Liver (tissue), 3 donors: ENCODE measurements around the gene NR2F6.

Source experiments
- ATF3 ChIP-seq: IDR thresholded peaks from 2 replicates; pipeline ENCODE4 v1.6.1; 2016; ENCODE audit warnings: antibody characterized with exemption
- CTCF ChIP-seq: fragments of 150-350 bp; IDR thresholded peaks from 2 replicates; pipeline ENCODE4 v1.5.1; 2017; ENCODE audit warnings: improper control_type of control experiment, low read depth, low read length; ENCODE audit not compliant: missing input control
- EGR1 ChIP-seq, 2 donors: IDR thresholded peaks; 2 replicates each; pipeline ENCODE4 v1.6.1; 2016 to 2018; ENCODE audit warnings: antibody characterized with exemption in 2 of 2, low read depth in 2 of 2
- FOXA1 ChIP-seq: IDR thresholded peaks from 2 replicates; pipeline ENCODE4 v1.6.1; 2016; ENCODE audit warnings: antibody characterized with exemption
- FOXA2 ChIP-seq: IDR thresholded peaks from 2 replicates; pipeline ENCODE4 v1.6.1; 2016; ENCODE audit warnings: antibody characterized with exemption
- HNF4A ChIP-seq, 2 donors: conservative IDR thresholded peaks; 2 replicates each; pipeline ENCODE4 v1.6.1; 2016; ENCODE audit warnings: antibody characterized with exemption in 2 of 2, mild to moderate bottlenecking in 2 of 2
- JUND ChIP-seq, 2 donors: IDR thresholded peaks; 2 replicates each; pipeline ENCODE4 v1.6.1; 2016; ENCODE audit warnings: antibody characterized with exemption in 2 of 2
- NR2F2 ChIP-seq: IDR thresholded peaks from 2 replicates; pipeline ENCODE4 v1.6.1; 2016; ENCODE audit warnings: antibody characterized with exemption
- RAD21 ChIP-seq, 2 donors: IDR thresholded peaks; 2 replicates each; pipeline ENCODE4 v1.6.1; 2016; ENCODE audit warnings: antibody characterized with exemption in 2 of 2, mild to moderate bottlenecking in 2 of 2
- REST ChIP-seq: IDR thresholded peaks from 2 replicates; pipeline ENCODE4 v1.6.1; 2016; ENCODE audit warnings: antibody characterized with exemption, mild to moderate bottlenecking
- SP1 ChIP-seq: IDR thresholded peaks from 2 replicates; pipeline ENCODE4 v1.6.1; 2018; ENCODE audit warnings: antibody characterized with exemption, mild to moderate bottlenecking
- TAF1 ChIP-seq: conservative IDR thresholded peaks from 2 replicates; pipeline ENCODE4 v1.6.1; 2016; ENCODE audit warnings: antibody characterized with exemption, mild to moderate bottlenecking
- YY1 ChIP-seq: IDR thresholded peaks from 2 replicates; pipeline ENCODE4 v1.6.1; 2016; ENCODE audit warnings: antibody characterized with exemption, mild to moderate bottlenecking
- ZBTB33 ChIP-seq: IDR thresholded peaks from 2 replicates; pipeline ENCODE4 v1.6.1; 2016; ENCODE audit warnings: antibody characterized with exemption
- donor health status: healthy.
- donor health status: healthy.

- TF ChIP-seq CTCF (peak; percentile 58), REST (no peak), EGR1 (IDR thresholded peaks at IDR 0.05; ENCODE audit: low read depth in 2 of 2) (no peak), JUND (IDR thresholded peaks at IDR 0.05) (no peak), NR2F2 (no peak), FOXA2 (no peak), TAF1 (no peak), ZBTB33 (no peak), ATF3 (no peak), YY1 (no peak), RAD21 (IDR thresholded peaks at IDR 0.05) (peak; percentile 79 to 84), SP1 (no peak), FOXA1 (no peak), HNF4A (conservative IDR thresholded peaks at IDR 0.05) (no peak)
These were observed 46.8 kb upstream of the NR2F6 start for GRCh38 chr19:17292301-17293074.
